ENCODE data around the gene PDIA2. TPM values are rescaled to one million over a fixed set of nuclear protein-coding genes. Genes with fewer than 3 reads are reported as not detected.
A peak's percentile ranks its signal among the peaks of the same experiment; 100 is the strongest.

PDIA2 gene
- total RNA-seq, 1 donor from 2014 or later: not detected

GRCh38 chr16:284204-285120 is 1.5 kb downstream of the PDIA2 start:
- peaks cover 30% of the 10 kb centered on the region for H3K27me3 ChIP-seq (ENCODE audit: control insufficient read depth, insufficient read depth, low read length)
- TF ChIP-seq, protein P1, sequence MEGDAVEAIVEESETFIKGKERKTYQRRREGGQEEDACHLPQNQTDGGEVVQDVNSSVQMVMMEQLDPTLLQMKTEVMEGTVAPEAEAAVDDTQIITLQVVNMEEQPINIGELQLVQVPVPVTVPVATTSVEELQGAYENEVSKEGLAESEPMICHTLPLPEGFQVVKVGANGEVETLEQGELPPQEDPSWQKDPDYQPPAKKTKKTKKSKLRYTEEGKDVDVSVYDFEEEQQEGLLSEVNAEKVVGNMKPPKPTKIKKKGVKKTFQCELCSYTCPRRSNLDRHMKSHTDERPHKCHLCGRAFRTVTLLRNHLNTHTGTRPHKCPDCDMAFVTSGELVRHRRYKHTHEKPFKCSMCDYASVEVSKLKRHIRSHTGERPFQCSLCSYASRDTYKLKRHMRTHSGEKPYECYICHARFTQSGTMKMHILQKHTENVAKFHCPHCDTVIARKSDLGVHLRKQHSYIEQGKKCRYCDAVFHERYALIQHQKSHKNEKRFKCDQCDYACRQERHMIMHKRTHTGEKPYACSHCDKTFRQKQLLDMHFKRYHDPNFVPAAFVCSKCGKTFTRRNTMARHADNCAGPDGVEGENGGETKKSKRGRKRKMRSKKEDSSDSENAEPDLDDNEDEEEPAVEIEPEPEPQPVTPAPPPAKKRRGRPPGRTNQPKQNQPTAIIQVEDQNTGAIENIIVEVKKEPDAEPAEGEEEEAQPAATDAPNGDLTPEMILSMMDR (IDR thresholded peaks at IDR 0.05; ENCODE audit: insufficient read depth, low read length, poor library complexity, severe bottlenecking): no peak
- no peaks in the 10 kb centered on the region for H3K36me3 ChIP-seq (ENCODE audit: control insufficient read depth, insufficient read depth, low read length)
- DNase-seq (ENCODE audit: low read depth): no peak
- H3K4me3 ChIP-seq (ENCODE audit: low read depth, low read length): no peak overlapping the region

- H3K4me3 ChIP-seq (ENCODE audit: low read depth, low read length): no peak overlapping the region
- peak; percentile 18 for DNase-seq (ENCODE audit: low read depth)
- TF ChIP-seq, protein P1 (IDR thresholded peaks at IDR 0.05; ENCODE audit: insufficient read depth, low read length, poor library complexity, severe bottlenecking): no peak
- H3K36me3 ChIP-seq (ENCODE audit: control insufficient read depth, insufficient read depth, low read length): no peaks in the 10 kb centered on the region
- peaks cover 24% of the 10 kb centered on the region for H3K27me3 ChIP-seq (ENCODE audit: control insufficient read depth, insufficient read depth, low read length)
These were observed 2.4 kb downstream of the PDIA2 start for GRCh38 chr16:285146-286055.

GRCh38 chr16:286491-287297 is 3.7 kb downstream of the PDIA2 start:
- H3K4me3 ChIP-seq (ENCODE audit: low read depth, low read length): no peak overlapping the region
- no peak for DNase-seq (ENCODE audit: low read depth)
- H3K27me3 ChIP-seq (ENCODE audit: control insufficient read depth, insufficient read depth, low read length): peaks cover 12% of the 10 kb centered on the region
- TF ChIP-seq, protein P1 (IDR thresholded peaks at IDR 0.05; ENCODE audit: insufficient read depth, low read length, poor library complexity, severe bottlenecking): no peak
- H3K36me3 ChIP-seq (ENCODE audit: control insufficient read depth, insufficient read depth, low read length): no peaks in the 10 kb centered on the region

DNA sequence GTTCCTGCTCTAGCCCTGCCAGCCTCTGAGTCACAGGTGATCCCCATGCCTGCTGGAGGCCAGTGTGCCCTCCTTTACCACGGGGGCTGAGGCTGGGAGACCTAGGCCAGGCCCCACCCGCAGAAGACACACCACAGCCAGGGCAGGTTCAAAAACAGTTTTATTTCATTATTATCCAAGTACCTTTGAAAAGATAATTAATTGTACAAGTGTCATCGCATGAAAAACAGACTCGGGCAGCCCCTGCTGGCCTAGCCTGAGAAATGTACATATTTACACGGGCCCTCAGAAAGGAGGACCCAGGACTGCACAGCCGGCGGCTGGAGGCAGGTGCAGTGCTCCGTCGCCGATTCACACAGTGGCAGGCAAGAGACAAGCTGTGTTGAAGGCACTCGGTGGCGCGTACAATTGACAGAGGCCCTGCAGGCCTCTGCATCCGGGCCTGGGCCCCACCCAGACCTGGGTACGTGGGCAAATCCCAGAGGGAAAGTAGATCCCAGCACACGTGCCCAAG is 4.4 kb downstream of the PDIA2 start:
- TF ChIP-seq, protein P1 (IDR thresholded peaks at IDR 0.05; ENCODE audit: insufficient read depth, low read length, poor library complexity, severe bottlenecking): no peak
- Histone ChIP-seq H3K27me3 (ENCODE audit: control insufficient read depth, insufficient read depth, low read length) (peaks cover 8% of the 10 kb centered on the region), H3K4me3 (ENCODE audit: low read depth, low read length) (no peak overlapping the region), H3K36me3 (ENCODE audit: control insufficient read depth, insufficient read depth, low read length) (no peaks in the 10 kb centered on the region)
- DNase-seq (ENCODE audit: low read depth): no peak

Data from kidney epithelial cell (primary cell).